Measurements from ENCODE around the gene ADGRA1.
"Not testable (repeated sequence)": the region's sequence is repeated elsewhere in the genome, so short reads cannot be mapped to it uniquely, and the experiment has no call there.

ADGRA1 gene, protein sequence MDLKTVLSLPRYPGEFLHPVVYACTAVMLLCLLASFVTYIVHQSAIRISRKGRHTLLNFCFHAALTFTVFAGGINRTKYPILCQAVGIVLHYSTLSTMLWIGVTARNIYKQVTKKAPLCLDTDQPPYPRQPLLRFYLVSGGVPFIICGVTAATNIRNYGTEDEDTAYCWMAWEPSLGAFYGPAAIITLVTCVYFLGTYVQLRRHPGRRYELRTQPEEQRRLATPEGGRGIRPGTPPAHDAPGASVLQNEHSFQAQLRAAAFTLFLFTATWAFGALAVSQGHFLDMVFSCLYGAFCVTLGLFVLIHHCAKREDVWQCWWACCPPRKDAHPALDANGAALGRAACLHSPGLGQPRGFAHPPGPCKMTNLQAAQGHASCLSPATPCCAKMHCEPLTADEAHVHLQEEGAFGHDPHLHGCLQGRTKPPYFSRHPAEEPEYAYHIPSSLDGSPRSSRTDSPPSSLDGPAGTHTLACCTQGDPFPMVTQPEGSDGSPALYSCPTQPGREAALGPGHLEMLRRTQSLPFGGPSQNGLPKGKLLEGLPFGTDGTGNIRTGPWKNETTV

DNA sequence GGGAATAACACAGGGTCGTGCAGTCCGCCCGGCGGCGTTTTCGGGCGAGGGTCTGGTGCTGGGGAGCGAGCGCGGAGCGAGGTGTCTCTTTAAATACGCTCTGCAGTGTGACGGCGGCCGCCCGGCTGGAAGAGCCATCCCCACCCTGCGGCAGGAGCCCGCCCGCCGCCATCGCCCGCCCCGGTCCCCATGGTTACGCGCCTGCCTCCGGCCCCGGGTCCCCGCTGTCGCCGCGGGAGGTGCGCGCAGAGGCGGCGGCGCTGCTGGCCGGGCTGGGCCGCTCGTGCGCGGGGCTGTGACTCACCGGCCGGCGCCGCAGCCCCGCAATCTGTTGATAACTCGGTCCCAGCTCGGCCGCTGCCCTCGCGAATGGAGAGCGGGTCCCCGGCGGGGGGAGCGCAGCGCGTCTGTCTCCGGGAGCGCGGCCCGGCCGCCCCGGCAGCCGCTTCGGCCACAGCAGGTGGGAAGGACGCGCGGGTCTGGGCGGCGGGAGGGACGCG is at the start of gene ADGRA1:
ADGRA1 (plus strand) TSS at position 246 of the 500 bp plus-strand sequence. CDS start 986 bp downstream, outside the sequence.
- DNase-seq (ENCODE audit: low spot score) = no peak

DNA sequence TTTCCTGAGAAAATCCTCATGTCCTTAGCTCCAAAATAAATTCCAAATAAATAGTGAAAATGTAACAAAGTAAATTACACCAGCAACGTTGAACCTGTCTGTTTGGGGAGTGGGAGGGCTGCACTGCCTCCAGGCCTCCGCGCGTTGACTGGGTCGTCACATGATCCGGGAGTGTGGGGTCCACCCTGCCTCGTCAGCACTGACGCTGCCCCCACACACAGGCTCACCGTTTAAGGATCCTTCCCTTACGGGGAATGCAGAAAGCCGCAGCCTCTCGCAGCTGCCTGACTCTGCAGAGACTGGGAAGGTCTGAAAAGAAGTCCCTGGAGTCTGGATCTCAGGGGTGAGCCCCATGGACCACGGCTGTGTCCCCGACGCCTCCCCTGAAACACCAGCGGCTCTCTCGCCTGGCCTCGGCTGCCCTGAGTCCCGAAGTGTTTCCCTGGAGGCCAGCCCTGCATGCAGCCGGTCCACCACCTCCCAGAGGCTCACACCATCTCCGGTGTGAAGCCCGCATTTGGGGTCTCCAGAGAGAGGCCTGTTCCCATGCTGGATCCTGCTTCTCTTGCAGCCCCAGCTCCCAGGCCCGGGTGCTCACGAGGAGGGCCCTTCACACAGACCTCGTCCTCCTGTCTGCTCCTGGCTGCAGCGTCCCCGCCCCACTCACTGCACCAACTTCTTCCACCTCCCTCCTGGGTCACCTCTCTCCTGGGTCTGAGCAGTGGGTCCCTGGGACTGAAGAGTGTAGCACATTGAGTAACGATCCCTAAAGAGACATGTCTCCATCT is 49.5 kb upstream of the ADGRA1 start:
- no peak for DNase-seq (ENCODE audit: low spot score)

DNA sequence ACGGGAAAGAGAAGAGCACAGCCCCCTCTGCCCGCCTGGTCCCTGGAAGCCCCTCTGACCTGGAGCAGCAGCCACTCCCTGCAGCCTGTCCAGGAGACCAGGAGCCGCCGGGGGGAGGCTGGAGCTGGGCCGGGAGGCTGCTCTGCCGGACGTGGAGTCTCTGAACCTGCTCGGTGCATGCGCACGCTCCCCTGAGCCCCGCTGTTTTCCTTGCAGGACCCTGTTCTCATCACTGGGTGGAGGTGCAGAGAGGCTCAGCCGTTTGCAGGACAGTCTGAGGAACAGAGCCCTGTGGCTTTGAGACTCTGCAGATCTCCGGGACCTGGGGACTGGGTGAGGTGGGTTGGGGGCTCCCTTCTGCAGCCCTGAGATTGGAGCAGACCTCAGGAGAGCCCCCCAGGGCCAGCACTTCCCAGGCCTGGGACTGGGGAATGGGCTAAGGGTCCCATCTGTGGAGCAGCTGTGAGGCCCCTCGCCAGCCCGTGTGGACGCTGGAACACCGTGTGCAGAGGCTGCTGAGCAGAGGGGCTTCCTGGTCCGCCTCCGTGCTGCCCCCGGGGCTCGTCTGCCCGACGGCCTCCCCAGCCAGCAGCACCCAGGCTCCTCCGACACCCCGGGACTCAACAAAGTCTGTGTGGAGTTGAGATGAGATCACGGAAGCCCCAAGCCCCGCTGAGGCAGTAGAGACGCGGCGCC is 48.5 kb upstream of the ADGRA1 start:
- no peak for DNase-seq (ENCODE audit: low spot score)

DNA sequence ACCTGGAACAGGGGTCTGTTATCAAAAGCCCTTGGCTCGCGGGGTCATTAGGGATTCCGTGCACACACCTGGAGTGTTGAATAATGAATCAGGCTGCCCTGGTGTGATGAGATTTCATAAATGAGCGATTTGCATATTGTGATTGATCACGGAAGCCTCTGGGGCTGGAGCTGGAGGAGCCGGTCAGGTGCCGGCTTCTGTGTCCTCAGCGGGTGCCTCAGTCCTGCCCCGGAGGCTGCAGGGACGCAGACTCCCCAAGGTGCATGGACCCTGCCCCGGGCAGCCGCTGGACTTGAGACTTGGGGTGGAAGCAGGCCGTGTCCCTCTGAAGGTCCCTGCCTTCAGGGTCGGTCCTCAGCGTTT is 47.9 kb upstream of the ADGRA1 start:
- no peak for DNase-seq (ENCODE audit: low spot score)

DNA sequence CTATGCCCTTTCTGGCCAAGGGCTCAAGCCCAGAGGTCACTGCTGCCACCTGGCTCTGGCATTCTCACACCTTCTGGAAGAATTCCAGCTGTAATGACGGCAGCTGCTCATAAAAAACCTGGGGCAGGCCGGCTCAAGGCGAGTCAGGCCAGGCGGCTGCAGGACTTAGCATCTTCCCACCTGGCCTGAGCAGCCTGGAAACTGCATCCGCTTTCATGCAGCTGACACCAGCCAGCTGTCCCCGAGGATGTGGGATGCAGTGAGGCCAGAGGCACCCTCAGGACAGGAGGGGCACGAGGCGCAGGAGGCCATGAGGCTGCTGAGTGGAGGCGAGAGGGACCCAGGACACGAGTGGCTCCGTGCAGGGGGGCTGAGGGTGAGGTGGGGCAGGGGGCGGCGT is 47.5 kb upstream of the ADGRA1 start:
- no peak for DNase-seq (ENCODE audit: low spot score)

DNA sequence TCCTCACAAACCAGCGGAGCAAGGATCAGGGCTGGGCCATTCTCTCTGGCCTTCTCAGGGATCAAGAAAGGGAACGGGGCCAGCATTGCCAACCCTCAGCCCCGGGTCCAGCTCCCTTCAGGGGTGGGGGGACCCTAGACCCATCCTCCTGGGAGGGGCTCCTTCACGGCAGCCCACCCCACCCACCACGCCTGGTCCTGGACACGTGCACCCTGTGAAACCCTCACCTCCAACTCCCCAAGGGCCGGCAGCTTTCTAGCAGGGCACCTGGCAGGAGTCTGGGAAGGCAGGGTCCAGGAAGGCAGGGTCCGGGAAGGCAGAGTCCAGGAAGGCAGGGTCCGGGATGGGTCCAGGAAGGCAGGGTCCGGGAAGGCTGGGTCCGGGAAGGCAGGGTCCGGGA is 46.6 kb upstream of the ADGRA1 start:
- DNase-seq (ENCODE audit: low spot score) = no peak

DNA sequence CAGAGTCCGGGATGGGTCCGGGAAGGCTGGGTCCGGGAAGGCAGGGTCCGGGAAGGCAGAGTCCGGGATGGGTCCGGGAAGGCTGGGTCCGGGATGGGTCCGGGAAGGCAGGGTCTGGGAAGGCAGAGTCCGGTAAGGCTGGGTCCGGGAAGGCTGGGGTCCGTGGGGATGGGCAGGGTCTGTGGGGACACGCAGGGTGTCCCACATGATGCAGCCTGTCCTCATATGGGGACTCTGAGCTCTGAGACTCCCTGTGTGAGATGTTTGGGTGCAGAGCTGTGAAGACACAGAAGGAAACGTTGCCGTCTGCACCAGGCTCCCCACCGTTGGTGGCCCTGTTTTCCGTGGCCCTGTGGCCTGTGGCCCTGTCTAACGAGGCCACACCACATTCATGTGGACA is 45.7 kb upstream of the ADGRA1 start:
- DNase-seq (ENCODE audit: low spot score) = no peak

DNA sequence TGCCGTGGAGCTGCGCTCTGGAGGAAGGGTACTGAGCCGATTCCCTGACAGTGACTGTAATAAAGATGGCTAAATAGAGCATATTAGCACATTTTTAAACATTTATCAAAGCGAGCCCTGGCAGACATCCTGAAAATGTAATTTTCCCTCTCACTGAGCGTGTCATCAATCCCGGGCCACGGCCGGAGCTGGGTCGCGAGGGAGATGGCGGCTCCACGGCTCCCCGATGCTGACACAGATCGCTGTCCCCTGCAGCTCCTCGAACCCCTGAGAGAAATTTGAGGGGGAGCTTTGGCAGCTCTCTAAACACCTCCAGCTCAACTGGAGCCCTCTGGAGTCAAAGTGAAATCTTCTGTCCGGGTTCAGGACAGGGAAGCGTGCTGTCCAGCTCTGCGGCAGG is 44.9 kb upstream of the ADGRA1 start:
- DNase-seq (ENCODE audit: low spot score) = no peak

DNA sequence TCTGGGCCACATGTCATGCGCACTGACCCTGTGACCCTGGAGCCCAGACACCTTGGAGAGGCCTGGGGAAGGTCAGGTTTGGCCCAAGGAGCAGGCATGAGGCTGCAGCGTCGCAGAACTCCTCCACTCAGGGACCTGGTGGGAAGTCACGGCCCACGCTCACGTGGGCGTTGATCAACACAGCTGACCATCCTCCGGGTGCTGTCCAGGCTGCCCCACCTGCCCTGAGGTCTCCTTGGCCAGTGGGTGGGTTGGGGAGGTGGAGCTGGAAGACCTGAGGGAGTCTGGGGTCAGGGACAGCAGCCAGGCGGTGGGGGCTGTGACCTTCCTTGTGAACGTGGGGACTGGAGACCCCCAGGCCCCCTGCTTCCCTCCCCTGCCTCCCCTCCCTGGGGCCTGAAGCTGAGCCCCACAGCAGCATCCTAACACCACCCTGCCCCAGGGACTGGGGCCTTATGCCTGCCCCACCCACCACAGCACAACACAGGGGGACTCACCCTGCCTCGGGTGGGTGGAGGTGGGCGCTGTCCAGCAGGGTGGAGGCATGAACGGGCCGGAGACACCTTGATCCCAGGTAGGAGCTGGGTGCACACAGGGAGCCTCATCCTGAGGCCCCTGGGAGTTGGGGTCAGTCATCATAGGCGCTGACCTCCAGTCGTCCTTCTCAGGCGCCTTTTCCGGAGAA is 44.0 kb upstream of the ADGRA1 start:
- no peak for DNase-seq (ENCODE audit: low spot score)

DNA sequence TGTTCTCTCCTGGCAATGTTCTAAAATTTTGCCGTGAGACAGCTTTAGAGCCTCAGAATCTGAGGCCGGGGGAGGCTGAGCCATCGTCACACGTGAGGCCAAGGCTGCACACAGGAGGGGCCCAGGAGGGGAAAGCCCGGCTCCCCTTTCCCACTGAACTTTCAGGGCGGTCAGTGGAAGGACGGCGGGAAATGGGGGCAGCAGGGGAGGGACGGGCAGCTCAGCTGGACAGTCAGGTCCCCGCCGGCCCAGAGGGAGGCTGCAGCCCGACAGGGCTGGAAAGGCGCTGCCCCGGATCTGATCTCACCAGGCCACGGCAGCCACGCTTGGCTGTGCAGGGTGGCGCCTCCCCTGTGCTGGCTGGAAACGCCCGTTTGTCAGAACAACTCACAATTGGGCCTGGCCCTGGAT is 43.3 kb upstream of the ADGRA1 start:
- no peak for DNase-seq (ENCODE audit: low spot score)

DNA sequence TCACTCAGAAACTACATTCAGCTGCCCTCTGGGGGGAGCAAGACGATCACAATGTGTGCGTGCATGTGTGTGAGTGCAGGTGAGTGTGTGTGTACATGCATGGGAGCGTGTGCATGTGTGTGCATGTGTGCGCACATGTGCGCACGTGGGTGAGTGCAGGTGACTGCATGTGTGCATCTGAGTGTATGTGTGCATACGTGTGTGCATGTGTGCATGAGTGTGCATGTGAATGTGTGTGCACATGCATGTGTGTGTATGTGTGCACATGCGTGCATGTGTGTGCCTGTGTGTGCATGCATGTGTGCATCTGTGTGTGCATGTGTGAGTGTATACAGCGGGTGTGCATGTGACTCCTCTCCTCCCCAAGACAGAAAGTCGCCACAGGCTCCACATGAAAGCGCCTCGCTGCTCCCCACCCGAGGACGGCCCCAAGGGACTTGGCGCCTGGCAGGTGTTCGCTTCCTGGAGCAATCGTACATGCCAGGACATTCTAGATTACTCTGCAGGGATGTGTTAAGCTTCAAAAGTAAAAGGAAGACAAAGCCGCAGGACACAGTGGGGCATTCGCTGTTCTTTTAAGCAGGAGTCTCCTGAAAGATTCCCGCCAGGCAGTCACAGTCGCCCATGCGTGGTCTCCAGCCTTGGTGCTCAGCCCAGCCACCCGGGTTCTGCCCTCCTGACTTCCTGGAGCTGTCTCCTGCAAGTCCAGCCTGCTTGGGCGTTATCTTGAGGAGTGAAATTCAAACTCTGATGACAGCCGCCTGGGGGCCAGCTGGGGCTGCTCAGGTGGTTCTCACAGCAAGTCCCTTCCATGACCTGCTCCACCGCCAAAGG is 42.0 kb upstream of the ADGRA1 start:
- DNase-seq (ENCODE audit: low spot score) = no peak

DNA sequence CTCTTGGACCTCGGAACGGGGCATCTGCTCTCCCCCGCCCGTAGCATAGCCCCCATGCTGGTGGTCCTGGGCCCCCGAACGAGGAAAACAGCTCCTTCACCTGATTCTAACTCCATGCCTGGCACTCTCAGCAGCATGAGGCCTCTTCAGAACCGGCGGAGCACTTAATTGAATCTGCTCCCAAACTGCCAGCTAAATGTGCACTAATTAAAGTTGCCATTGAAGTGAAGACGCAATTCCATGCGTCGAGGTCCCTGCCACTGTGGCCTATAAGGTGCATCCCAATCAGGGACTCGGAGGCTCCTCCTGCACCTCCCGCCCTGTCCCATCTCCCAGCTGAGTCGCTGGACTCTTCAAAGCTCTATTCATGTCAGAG is 41.3 kb upstream of the ADGRA1 start:
- no peak for DNase-seq (ENCODE audit: low spot score)

DNA sequence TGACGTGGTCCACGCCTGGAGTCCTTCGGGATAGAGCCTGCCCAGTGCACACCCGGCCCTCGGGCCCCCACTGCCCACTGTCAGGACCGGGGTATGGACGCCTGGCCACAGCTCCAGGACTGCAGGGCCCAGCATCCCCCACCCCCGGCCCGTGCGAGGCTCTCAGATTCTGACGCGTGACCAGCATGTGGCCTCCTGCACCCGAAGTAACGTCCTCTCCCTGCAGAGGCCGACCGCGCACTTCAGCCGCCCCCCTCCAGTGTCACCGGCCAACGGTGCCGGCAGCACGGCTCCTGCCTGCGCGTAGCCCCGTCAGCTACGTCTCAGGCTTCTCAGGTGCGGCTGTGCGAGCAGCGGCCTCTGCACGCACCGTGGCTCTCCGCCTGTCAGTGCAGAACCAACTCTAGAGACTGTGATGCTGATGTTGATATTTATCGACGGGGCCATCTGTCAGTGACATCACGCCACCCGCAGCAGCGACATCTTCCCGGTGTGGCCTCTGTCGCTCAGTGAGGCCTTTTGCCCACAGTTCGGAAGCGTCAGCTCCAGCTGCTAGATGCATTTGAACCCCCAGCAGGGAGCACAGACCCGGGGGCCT is 40.1 kb upstream of the ADGRA1 start:
- DNase-seq (ENCODE audit: low spot score) = no peak

DNA sequence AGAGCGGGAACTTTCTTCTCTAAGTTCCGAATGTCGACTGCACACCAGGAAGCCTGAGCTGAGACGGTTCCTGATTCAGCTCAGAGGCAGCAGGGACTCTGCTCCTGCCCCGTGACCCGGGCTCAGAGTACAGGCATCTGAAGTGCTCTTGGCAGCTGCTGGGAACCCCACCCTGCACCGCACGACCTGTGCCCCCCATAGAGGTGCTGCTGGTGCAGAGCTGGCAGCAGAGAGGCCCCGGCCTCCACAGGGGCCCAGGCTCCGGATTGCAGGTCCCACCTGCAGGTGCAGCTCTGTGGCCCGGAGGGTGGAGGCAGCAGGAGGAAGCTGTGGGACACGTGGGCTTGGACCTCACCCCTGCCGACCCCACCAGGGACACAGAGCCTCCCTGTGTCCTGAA is 39.5 kb upstream of the ADGRA1 start:
- no peak for DNase-seq (ENCODE audit: low spot score)

DNA sequence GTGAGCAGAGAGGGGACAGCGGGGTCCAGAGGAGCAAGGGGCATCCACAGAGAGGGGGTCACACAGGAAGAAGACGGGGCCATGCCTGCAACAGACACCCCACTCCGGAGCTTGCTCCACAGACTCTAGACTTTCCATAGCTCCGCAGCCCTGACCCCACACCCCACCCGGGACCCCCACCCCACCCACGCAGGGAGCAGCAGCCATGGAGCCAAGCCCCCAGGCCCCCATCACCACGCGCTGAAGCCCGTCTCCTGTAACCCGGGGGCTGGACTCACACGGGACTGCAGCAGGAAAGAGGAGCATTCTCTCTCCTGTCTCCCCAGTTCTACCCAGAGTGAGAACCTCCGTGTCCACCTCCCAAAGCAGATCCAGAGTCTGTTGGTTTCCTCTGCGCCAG is 38.8 kb upstream of the ADGRA1 start:
- DNase-seq (ENCODE audit: low spot score) = no peak

DNA sequence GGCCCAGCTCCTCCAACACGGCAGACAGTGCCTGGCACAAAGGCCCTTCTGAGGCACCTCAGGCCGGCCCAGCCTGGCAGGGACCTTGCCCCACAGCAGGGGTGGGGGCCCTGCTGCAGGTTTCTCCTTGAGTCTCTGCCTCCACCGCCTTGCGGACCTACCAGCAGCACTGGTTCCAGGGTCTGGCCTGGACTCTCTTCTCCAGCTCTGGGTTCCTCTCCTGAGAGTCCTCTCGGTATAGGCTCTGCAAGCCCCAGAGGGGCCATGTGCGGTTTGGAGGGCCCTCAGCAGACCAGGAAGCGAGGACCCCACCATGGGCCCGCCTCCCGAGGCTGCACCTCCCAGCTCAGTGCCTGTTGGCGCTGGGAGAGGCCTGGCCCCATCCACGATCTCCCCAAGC is 38.1 kb upstream of the ADGRA1 start:
- DNase-seq (ENCODE audit: low spot score) = no peak

DNA sequence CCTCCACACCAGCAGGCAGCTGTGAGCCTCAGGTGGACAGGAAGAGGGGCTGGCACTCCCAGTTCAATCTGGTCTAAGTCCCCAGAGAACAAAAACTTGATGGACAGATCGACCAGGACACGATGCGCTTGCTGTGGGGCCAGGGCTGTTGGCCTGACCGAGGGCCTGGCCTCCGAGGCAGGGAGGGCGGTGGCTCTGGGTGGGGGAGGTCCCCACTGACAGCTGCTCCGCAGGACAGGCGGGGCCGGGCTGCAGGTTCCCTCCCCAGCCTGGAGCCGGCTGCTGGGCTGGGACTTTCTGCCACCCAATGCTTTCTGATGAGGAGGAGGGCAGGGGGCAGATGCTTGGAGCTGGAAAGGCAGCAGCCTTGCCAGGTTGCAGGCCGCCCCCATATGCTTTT is 37.4 kb upstream of the ADGRA1 start:
- DNase-seq (ENCODE audit: low spot score) = no peak

DNA sequence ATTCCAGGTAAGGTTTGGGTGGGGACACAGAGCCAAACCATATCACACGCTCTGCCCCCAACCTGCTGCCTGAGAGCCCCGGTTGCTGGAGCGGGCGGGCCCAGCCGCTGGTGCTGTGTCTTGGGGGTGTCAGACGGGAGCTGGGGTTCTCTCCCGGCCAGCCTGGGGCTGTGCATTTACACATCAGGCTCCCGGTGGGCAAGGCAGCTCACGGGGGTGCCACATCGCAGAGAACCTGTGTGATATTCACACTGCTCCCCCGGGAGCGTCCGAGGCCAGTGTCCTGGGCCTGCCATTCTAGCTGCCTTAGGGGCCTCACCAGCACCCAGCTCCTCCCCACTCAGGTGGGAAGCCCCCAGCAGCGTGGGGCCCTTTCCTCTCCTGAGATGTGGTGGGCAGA is 35.6 kb upstream of the ADGRA1 start:
- no peak for DNase-seq (ENCODE audit: low spot score)

DNA sequence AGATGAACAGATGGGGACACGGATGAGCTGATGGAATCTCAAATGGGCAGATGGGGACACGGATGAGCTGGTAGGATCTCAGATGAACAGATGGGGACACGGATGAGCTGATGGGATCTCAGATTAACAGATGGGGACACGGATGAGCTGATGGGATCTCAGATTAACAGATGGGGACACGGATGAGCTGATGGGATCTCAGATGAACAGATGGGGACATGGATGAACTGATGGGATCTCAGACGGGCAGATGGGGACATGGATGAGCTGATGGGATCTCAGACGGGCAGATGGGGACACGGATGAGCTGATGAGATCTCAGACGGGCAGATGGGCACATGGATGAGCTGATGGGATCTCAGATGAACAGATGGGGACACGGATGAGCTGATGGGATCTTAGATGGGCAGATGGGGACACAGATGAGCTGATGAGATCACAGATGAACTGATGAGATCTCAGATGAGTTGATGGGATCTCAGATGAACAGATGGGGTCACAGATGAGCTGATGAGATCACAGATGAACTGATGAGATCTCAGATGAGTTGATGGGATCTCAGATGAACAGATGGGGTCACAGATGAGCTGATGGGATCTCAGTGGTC is 34.1 kb upstream of the ADGRA1 start:
- DNase-seq (ENCODE audit: low spot score) = not testable (repeated sequence)

DNA sequence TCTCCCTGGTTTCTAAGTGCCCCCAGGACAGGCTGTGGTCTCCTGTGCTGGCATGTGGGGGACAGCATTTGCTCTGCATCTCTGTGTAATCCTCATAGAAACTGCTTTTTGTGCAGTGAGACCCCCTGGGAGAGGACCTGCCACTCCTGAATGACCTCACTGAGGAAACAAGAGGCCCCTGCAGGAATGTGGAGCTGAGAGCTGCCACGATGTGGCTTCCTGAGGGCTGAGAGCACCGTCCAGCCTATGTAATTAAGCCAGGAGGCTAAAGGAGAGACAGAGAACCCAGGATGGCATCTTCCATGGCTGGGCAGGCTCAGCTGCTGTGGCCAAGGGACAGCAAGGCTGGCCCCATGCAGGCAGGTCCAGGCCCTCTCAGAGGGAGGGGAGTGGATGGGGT is 32.3 kb upstream of the ADGRA1 start:
- no peak for DNase-seq (ENCODE audit: low spot score)
